Right lobe of liver (tissue), 4 donors: ENCODE measurements around the gene MTREX.

Experiments
- CTCF ChIP-seq, 4 donors: fragments of 200-600 bp in 3 of 4; fragments of 450-650 bp in 1 of 4; IDR thresholded peaks; one replicate each; pipeline versions ENCODE4 v1.5.1 to v1.8.0; 2016 to 2022; ENCODE audit warnings: antibody characterized with exemption in 4 of 4, mild to moderate bottlenecking in 2 of 4
- POLR2A ChIP-seq: fragments of 450-650 bp; IDR thresholded peaks from one replicate; pipeline ENCODE4 v1.6.1; 2017; ENCODE audit warnings: antibody characterized with exemption, mild to moderate bottlenecking
- donor health status: DM: no; HTN: no; CAD: no.
- donor health status: DM: no; HTN: no; CAD: no.
- donor health status: DM: no; HTN: yes; CAD: no.

GRCh38 chr5:55406292-55406691 is 98.5 kb downstream of the MTREX start:
- no peak for TF ChIP-seq CTCF (IDR thresholded peaks at IDR 0.05)
- TF ChIP-seq POLR2A, result no peak
